Activated CD8-positive, alpha-beta memory T cell treated with anti-CD3 and anti-CD28 coated beads, Interleukin-2, amount 50 U/mL, for 24 hours (primary cell): ENCODE data around the gene PPP6R2.

Experiments used
- DNase-seq: peaks from one replicate; pipeline ENCODE4 v3.0.0-alpha.2; 2020; ENCODE audit errors: extremely low read depth

Gene PPP6R2

DNA sequence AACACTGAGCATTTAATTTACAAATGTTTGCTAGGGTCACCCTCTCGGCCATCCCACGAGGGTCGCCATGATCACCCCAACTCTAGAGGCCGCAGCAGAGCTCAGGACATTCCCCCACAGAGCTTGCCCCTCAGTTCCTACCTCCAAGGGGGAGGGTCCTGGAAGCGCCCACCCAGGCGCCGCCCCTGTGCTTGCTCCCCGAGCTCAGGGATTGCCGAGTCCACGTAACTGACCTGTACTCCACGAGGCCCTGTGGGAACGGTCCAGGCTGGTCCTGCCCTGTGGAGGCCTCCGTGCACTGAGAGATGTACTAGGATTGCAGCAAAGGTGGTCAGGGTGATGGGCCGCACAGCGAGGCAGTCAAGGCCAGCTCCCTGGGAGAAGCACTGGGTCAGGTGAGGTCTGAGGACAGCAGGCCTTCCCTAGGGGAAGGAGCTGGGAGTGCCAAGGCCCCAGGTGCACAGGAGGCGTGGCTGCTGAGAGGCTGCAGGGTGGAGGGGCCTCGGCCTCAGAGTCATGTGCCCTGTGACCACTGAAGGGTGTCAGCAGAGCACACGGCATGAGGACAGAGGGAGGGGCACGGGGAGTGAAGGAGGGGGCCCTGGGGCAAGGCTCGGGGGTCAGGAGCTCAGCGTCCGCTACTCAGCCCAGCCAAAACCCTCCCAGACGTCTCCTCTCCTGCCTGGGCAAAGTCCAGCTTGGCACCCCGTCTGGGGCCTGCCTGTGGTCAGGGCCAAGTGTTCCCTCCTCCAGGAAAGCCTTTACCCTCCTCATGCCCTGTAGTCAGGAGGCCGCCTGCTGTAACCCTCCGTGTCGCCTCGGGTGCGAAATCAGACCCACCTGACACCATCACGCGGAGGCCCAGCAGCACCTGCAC, 141.1 kb downstream of the PPP6R2 start:
- DNase-seq = no peak

DNA sequence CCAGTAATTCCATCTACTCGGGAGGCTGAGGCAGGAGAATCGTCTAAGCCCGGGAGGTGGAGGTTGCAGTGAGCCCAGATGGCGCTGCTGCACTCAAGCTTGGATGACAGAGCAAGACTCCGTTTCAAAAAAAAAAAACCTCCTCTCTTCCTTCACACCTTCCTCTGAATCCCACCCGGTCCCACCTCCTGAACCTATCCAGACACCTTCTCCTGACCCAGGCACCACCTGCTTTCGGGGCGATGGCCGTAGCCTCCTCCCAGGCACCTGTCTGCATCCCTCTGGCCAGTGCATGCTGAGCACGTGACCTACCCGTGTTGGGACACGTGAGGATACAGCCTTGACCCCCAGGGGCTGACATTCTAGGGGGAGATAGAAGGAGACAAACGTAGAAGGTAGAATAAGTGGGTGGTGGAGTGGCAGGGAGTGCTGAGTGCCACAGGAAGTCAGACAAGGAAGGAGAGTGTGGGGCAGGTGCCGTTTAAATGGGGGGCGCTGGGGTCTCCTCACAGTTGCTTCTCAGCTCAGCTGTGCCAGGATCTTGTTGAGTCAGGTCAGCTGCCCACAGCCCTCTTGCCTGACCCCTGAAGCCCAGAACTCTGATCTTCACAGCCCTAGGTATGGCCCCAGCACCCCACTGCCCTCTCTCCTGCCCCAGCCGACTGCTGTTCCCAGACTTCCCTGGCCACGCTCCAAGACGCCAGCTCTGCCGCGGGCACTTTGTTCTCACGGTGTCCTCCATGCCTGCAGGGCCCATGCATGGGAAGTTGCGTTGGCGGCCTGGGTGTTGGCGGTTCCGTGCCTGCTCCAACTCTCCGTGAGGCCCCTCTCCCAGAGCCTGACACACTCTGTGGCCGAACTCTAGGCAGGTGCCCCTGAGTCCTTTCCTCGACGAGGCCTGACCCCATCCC, 142.3 kb downstream of the PPP6R2 start:
- DNase-seq = no peak

DNA sequence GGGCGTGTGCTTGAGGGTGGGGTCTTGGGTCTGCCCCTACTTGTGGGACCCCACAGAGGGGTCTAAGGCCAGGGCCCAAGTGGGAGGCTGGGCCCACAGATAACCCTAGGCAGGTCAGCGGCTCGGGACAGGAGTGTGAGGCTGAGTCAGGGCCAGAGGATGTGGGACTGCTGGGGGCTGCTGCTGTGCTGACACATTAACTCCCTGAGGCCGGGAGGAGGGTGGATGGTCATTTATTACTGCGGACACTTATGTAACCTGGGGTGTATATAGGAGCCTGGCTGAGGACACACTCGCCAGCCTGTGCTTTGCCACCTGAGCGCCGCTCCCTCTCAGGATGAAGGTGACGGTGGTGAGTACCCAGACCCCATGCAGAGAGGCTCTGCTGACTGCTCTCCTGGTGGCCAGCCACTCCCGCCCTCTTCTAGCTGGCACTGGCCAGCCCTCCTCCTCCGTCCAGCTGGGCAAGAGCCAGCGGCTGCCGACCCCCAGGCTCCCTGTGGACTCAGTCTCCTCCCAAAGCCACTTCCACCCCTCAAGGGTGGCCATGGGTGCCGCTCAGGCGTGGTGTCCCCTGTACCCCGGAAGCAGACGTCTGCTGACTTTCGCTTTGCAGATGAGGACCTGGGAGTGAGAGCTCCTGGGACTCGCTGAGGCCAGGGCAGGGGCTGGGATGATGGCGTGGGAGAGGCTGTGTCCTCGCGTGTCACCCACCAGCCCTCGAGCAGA, 143.6 kb downstream of the PPP6R2 start, which contains the start of gene MIOX:
TSS of gene MIOX (plus strand) at position 299 of the 729 bp plus-strand sequence. CDS start at position 338, 39 bp downstream.
- DNase-seq = no peak

DNA sequence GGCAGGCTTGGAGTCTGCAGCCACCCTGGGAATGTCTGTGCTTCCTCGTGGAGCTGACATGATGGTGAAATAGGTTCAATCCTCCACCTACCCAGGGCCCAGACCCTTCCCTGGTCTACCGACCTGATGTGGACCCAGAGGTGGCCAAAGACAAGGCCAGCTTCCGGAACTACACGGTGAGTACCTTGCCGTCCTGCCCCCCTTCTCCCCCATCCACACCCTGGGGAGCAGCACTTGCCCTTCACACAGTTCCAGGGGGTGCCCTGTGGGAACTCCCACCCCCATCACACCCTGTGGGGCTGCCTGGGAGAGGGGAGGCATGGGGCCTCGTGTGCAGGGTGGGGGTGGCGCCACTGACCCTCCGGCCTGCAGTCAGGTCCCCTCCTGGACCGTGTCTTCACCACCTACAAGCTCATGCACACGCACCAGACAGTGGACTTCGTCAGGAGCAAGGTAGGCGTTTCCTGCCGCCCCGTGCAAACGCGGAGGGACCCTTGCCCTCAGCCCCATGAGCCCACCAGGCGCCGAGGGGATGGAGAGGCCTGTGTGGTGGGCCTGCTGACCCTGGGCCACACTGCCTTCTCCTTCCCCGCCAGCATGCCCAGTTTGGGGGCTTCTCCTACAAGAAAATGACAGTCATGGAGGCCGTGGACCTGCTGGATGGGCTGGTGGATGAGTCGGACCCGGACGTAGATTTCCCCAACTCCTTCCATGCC, 144.3 kb downstream of the PPP6R2 start:
- DNase-seq = no peak

DNA sequence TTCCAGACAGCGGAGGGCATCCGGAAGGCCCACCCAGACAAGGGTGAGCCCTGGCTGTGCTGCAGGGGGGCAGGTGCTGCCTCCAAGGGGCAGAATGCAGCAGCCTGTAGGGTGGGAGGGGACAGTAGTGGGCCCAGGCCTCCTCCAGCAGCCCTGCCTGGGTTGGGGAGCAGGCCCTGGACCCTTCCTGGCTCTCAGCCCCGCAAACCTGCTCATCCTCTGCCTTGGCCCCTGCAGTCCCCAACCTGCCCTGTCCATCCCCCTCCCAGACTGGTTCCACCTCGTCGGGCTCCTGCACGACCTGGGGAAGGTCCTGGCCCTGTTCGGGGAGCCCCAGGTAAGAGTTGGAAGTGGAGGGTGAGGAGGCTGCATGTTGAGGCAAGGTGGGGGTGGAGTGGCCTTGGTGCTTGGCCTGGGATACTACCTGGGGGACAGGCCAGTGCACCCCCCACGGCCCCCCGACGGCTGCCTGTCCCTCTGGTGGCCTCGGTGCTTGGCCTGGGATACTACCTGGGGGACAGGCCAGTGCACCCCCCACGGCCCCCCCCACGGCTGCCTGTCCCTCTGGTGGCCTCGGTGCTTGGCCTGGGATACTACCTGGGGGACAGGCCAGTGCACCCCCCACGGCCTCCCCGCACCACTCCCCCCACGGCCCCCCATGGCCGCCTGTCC, 145.0 kb downstream of the PPP6R2 start:
- DNase-seq = no peak

DNA sequence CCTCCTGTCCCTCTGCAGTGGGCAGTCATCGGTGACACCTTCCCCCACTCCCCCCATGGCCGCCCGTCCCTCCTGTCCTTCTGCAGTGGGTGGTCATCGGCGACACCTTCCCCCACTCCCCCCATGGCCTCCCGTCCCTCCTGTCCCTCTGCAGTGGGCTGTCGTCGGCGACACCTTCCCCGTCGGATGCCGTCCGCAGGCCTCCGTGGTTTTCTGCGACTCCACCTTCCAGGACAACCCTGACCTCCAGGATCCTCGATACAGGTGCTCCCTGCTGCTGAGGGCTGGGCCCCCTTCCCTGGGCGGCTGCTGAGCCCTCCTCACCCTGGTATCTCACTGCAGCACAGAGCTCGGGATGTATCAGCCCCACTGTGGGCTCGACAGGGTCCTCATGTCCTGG, 145.8 kb downstream of the PPP6R2 start:
- DNase-seq = no peak

DNA sequence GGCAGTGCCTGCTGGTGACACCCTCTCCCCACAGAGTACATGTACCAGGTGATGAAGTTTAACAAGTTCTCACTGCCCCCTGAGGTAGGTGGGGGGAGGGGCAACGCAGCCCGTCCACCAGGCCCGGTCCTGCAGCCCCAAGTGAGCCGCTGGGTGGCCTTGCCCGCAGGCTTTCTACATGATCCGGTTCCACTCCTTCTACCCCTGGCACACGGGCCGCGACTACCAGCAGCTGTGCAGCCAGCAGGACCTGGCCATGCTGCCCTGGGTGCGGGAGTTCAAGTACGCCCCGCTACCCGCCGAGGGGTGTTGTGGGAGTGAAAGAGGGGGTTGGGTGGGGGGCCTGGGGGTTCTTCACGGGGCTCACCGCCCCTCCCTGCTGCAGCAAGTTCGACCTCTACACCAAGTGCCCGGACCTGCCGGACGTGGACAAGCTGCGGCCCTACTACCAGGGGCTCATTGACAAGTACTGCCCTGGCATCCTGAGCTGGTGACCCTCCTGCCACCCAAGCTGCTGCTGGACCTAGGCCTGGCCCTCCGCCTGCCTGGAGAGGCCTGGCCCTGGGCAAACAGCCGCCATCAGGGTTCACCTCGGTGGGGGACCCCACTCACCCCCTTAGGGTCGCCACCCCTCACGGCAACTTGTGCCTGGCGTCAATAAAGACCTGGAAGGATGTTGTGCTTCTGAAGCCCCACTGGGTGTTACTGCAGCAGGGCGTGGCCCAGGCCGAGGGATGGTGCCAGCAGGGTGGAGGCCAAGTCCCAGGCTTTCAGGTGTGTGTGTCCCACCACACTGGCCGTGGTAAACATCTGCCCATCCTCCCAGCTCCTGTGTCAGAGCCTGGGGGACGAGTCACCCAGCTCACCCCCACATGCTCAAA, 146.5 kb downstream of the PPP6R2 start:
- no peak for DNase-seq

DNA sequence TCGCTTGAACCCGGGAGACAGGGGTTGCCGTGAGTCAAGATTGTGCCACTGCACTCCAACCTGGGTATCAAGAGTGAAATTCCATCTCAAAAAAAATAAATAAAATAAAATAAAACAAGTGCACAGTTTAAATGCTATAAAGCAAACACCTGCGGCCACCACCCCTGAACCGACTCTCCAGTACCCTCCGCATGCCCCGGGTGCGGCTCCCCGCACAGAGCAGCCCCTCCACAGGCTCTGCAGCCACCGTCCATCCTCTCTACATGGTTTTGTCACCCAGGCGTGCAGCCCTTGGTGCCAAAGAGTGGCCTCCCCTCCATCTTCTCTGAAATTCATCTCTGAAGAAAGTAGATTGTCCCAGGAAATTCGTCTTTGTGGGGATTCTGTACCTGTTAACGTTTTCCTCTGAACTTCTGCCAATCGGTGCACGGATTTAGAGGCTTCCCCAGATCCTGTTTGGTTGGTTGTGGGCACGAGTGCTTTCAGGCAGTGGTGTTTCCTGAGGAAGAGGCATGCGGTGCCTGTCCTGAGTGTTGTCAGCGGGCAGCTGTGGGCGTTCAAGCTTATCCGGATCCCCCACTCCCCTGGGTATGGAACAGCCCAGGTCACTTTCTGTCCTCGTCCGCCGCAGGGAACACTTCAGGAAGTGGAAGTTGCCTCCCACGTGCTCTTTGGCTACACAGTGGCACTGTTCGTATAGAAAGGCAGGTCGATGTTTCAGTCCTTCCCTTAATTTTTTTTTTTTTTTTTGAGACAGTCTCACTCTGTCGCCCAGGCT, 147.6 kb downstream of the PPP6R2 start:
- no peak for DNase-seq
